Suprapubic skin (tissue), 4 donors: Measurements from ENCODE around the gene ERO1B.

Experiments used
- CTCF ChIP-seq, 2 donors: fragments of 200-600 bp in 1 of 2; fragments of 450-650 bp in 1 of 2; sonication (generic) in 1 of 2; IDR thresholded peaks; one replicate each; pipeline ENCODE4 v1.5.1; 2016 to 2019; ENCODE audit warnings: antibody characterized with exemption in 2 of 2, mild to moderate bottlenecking in 1 of 2, moderate library complexity in 1 of 2
- EP300 ChIP-seq: sonication (generic); formaldehyde crosslinking; IDR thresholded peaks from one replicate; pipeline ENCODE4 v1.6.1; 2017; ENCODE audit warnings: antibody characterized with exemption
- POLR2A ChIP-seq, 2 donors: fragments of 450-650 bp; IDR thresholded peaks; one replicate each; pipeline ENCODE4 v1.6.1; 2017; ENCODE audit warnings: antibody characterized with exemption in 2 of 2, mild to moderate bottlenecking in 2 of 2, moderate library complexity in 2 of 2
- POLR2AphosphoS5 ChIP-seq, 3 donors: sonication (generic); formaldehyde crosslinking; IDR thresholded peaks; one replicate each; pipeline ENCODE4 v1.6.1; 2017; ENCODE audit warnings: antibody characterized with exemption in 3 of 3

GRCh38 chr1:236275586-236275985 lies 6.2 kb downstream of the ERO1B start:
- TF ChIP-seq CTCF (IDR thresholded peaks at IDR 0.05) (no peak), POLR2AphosphoS5 (IDR thresholded peaks at IDR 0.05) (no peak), EP300 (no peak), POLR2A (IDR thresholded peaks at IDR 0.05) (no peak)
